Smooth muscle cell (in vitro differentiated cells): ENCODE measurements around the gene SLCO4C1. TPM values are rescaled to one million over a fixed set of nuclear protein-coding genes. Genes with fewer than 3 reads are reported as not detected.

ENCODE experiments used
- DNase-seq: peaks from one replicate; lab custom pipeline; 2025; ENCODE audit not compliant: unreplicated experiment; lab: John Stamatoyannopoulos, UW
- H2AFZ ChIP-seq: fragments of 200-600 bp; sonication (generic); 2 replicates; pipeline ENCODE4 v1.6.0; 2016; ENCODE audit warnings: antibody characterized with exemption, low read depth, mild to moderate bottlenecking
- H3F3A ChIP-seq: fragments of 200-600 bp; sonication (generic); 2 replicates; pipeline ENCODE4 v1.6.0; 2017; ENCODE audit warnings: antibody characterized with exemption, low read depth
- H3K27ac ChIP-seq: fragments of 200-600 bp; sonication (generic); 2 replicates; pipeline ENCODE4 v1.5.1; 2016; ENCODE audit warnings: low read depth, mild to moderate bottlenecking
- H3K27me3 ChIP-seq: fragments of 200-600 bp; sonication (generic); 2 replicates; pipeline ENCODE4 v1.6.1; 2016; ENCODE audit warnings: low read depth, mild to moderate bottlenecking
- H3K36me3 ChIP-seq: fragments of 200-600 bp; sonication (generic); 2 replicates; pipeline ENCODE4 v1.5.1; 2016; ENCODE audit warnings: low read depth
- H3K4me1 ChIP-seq: fragments of 200-600 bp; sonication (generic); 2 replicates; pipeline ENCODE4 v1.5.1; 2016; ENCODE audit warnings: low read depth
- H3K4me2 ChIP-seq: fragments of 200-600 bp; sonication (generic); 2 replicates; pipeline ENCODE4 v1.6.0; 2016; ENCODE audit warnings: mild to moderate bottlenecking
- H3K4me3 ChIP-seq: fragments of 200-600 bp; sonication (generic); 2 replicates; pipeline ENCODE4 v1.5.1; 2016; ENCODE audit warnings: mild to moderate bottlenecking
- H3K79me2 ChIP-seq: fragments of 200-600 bp; sonication (generic); 2 replicates; pipeline ENCODE4 v1.6.0; 2016; ENCODE audit warnings: low read depth, mild to moderate bottlenecking
- H3K9ac ChIP-seq: fragments of 200-600 bp; sonication (generic); 2 replicates; pipeline ENCODE4 v1.6.0; 2016; ENCODE audit warnings: low read depth
- H3K9me3 ChIP-seq: fragments of 200-600 bp; sonication (generic); replicated peaks from 2 replicates; pipeline ENCODE4 v1.5.1; 2016; ENCODE audit warnings: low read depth
- H4K20me1 ChIP-seq: fragments of 200-600 bp; sonication (generic); 2 replicates; pipeline ENCODE4 v1.6.0; 2016; ENCODE audit warnings: low read depth
- CTCF ChIP-seq: fragments of 200-600 bp; sonication (generic); IDR thresholded peaks from 2 replicates; pipeline ENCODE4 v1.5.1; 2017; ENCODE audit warnings: borderline replicate concordance, mild to moderate bottlenecking, antibody characterized with exemption; ENCODE audit not compliant: insufficient read depth, poor library complexity, severe bottlenecking
- WGBS: methylation state at CpG from one replicate; pipeline ENCODE4 v1.1.7; 2016; ENCODE audit warnings: low lambda C conversion rate; 5-methylcytosine and 5-hydroxymethylcytosine counted together
- polyA plus RNA-seq: library from polyadenylated mRNA; unstranded; fragments of >200 nt; fragmentation: Nextera tagmentation; extraction: Ambion mirVana; gene quantifications from 2 replicates; pipeline ENCODE4 v1.2.1, GENCODE V29; 2016
- total RNA-seq: library from RNA; depleted of rRNA; stranded (reverse); fragments of >200 nt; gene quantifications from 2 replicates; pipeline ENCODE4 v1.2.3, GENCODE V29; 2014

The SLCO4C1 gene
- total and polyA plus RNA-seq, 2 experiments from 2014 or later: 0.36 TPM; not detected in 1

- no peaks in the 10 kb centered on the region for H3K27me3 ChIP-seq
- no peaks in the 10 kb centered on the region for H3K36me3 ChIP-seq
- no peak for TF ChIP-seq CTCF
- WGBS: 96% methylated on average over 3 of the region's 3 CpGs
- no peaks in the 10 kb centered on the region for H4K20me1 ChIP-seq
- no peaks in the 10 kb centered on the region for H3F3A ChIP-seq
- H3K27ac ChIP-seq: no peak overlapping the region
- H3K4me2 ChIP-seq: no peak overlapping the region
- no peaks in the 10 kb centered on the region for H3K9me3 ChIP-seq
- no peak overlapping the region for H3K9ac ChIP-seq
- no peak overlapping the region for H2AFZ ChIP-seq
- no peaks in the 10 kb centered on the region for H3K79me2 ChIP-seq
- no peak for DNase-seq
- H3K4me1 ChIP-seq: no peaks in the 10 kb centered on the region
- H3K4me3 ChIP-seq: no peak overlapping the region
These were observed 46.7 kb downstream of the SLCO4C1 start for GRCh38 chr5:102249381-102249780.

- Histone ChIP-seq H3F3A (no peaks in the 10 kb centered on the region), H4K20me1 (no peaks in the 10 kb centered on the region), H3K4me3 (no peak overlapping the region), H3K9me3 (no peaks in the 10 kb centered on the region), H3K4me2 (no peak overlapping the region), H2AFZ (no peak overlapping the region), H3K27ac (no peak overlapping the region), H3K79me2 (no peaks in the 10 kb centered on the region), H3K9ac (no peak overlapping the region), H3K36me3 (no peaks in the 10 kb centered on the region), H3K4me1 (no peaks in the 10 kb centered on the region), H3K27me3 (no peaks in the 10 kb centered on the region)
- no peak for DNase-seq
- no peak for TF ChIP-seq CTCF
- 92% methylated on average over 4 of the region's 4 CpGs for WGBS
These were observed 52.9 kb downstream of the SLCO4C1 start for GRCh38 chr5:102243213-102243612.

GRCh38 chr5:102241809-102242421 lies 54.2 kb downstream of the SLCO4C1 start:
- 89% methylated on average over 1 of the region's 1 CpG for WGBS
- no peak overlapping the region for H2AFZ ChIP-seq
- H3K9ac ChIP-seq: no peak overlapping the region
- H3K79me2 ChIP-seq: no peaks in the 10 kb centered on the region
- H3K36me3 ChIP-seq: no peaks in the 10 kb centered on the region
- no peak for DNase-seq
- H4K20me1 ChIP-seq: no peaks in the 10 kb centered on the region
- no peak overlapping the region for H3K4me3 ChIP-seq
- H3K9me3 ChIP-seq: no peaks in the 10 kb centered on the region
- no peak for TF ChIP-seq CTCF
- no peak overlapping the region for H3K4me2 ChIP-seq
- H3K27ac ChIP-seq: no peak overlapping the region
- H3K4me1 ChIP-seq: no peaks in the 10 kb centered on the region
- H3K27me3 ChIP-seq: no peaks in the 10 kb centered on the region
- H3F3A ChIP-seq: no peaks in the 10 kb centered on the region
